Astrocyte of the cerebellum (primary cell): Measurements from ENCODE around the gene EIF2S2.

Source experiments
- DNase-seq: peaks from one replicate; pipeline ENCODE4 v3.0.0-alpha.2; 2011; ENCODE audit warnings: low read depth
- H3K4me3 ChIP-seq: 2 replicates; pipeline ENCODE4 v1.5.1; 2011; ENCODE audit warnings: mild to moderate bottlenecking, low read depth, low read length, moderate library complexity
- CTCF ChIP-seq: IDR thresholded peaks from 2 replicates; pipeline ENCODE4 v1.5.1; 2012; ENCODE audit warnings: low read length, low read depth, moderate library complexity, mild to moderate bottlenecking; ENCODE audit errors: missing control alignments
- in situ Hi-C: cut with HindIII; loops from 2 replicates; pipeline ENCODE4 v1.10.0; 2017; ENCODE audit warnings: low sequenced_read_pairs

Gene EIF2S2

GRCh38 chr20:34083137-34083536 is 28.9 kb downstream of the EIF2S2 start:
- in situ Hi-C loops: no loop called here
- no peak overlapping the region for H3K4me3 ChIP-seq
- peak; percentile 90 for DNase-seq
- TF ChIP-seq CTCF: no peak

- in situ Hi-C loops: no loop called here
- H3K4me3 ChIP-seq: no peak overlapping the region
- no peak for TF ChIP-seq CTCF
- no peak for DNase-seq
Measured at GRCh38 chr20:34082232-34082887, 29.7 kb downstream of the EIF2S2 start.

- TF ChIP-seq CTCF: no peak
- H3K4me3 ChIP-seq: no peak overlapping the region
- in situ Hi-C loops: no loop called here
- no peak for DNase-seq
Measured at GRCh38 chr20:34079818-34080217, 32.2 kb downstream of the EIF2S2 start.

- TF ChIP-seq CTCF: no peak
- no peak for DNase-seq
- H3K4me3 ChIP-seq: no peak overlapping the region
- in situ Hi-C loops: no loop called here
Measured at GRCh38 chr20:34078540-34078939, 33.5 kb downstream of the EIF2S2 start.

- no peak overlapping the region for H3K4me3 ChIP-seq
- TF ChIP-seq CTCF: no peak
- DNase-seq: no peak
- in situ Hi-C loops: no loop called here
Measured at GRCh38 chr20:34076952-34077351, 35.1 kb downstream of the EIF2S2 start.

- in situ Hi-C loops: no loop called here
- no peak overlapping the region for H3K4me3 ChIP-seq
- no peak for DNase-seq
- peak; percentile 13 for TF ChIP-seq CTCF
Measured at GRCh38 chr20:34075647-34076046, 36.4 kb downstream of the EIF2S2 start.
